Fibroblast of villous mesenchyme (primary cell): ENCODE measurements around the gene MMP25. TPM values are rescaled to one million over a fixed set of nuclear protein-coding genes. Genes with fewer than 3 reads are reported as not detected.
"Not testable (repeated sequence)": the region's sequence is repeated elsewhere in the genome, so short reads cannot be mapped to it uniquely, and the experiment has no call there.

Experiments used
- DNase-seq: peaks from one replicate; pipeline ENCODE4 v3.0.0-alpha.2; 2010; ENCODE audit warnings: low read depth
- H3K4me3 ChIP-seq: 2 replicates; pipeline ENCODE4 v1.5.1; 2011; ENCODE audit warnings: low read depth, mild to moderate bottlenecking, low read length
- CTCF ChIP-seq: IDR thresholded peaks from 2 replicates; pipeline ENCODE4 v1.5.1; 2012; ENCODE audit warnings: low read depth, mild to moderate bottlenecking, low read length; ENCODE audit not compliant: insufficient read depth
- total RNA-seq: library from RNA; depleted of rRNA; stranded (reverse); fragments of >200 nt; gene quantifications from 2 replicates; pipeline ENCODE4 v1.2.3, GENCODE V29; 2012

Gene MMP25
- total RNA-seq, 1 donor, result under 0.01 TPM

GRCh38 chr16:3076577-3076976 is 30.2 kb downstream of the MMP25 start:
- no peak for TF ChIP-seq CTCF
- DNase-seq, result no peak
- no peak overlapping the region for H3K4me3 ChIP-seq

- no peak for TF ChIP-seq CTCF
- no peak for DNase-seq
- H3K4me3 ChIP-seq, result no peak overlapping the region
Observed at GRCh38 chr16:3080024-3080423, 33.7 kb downstream of the MMP25 start.

- not testable (repeated sequence) for H3K4me3 ChIP-seq, DNase-seq
Observed at GRCh38 chr16:3081957-3082356, 35.6 kb downstream of the MMP25 start.

- DNase-seq, result not testable (repeated sequence)
Observed at GRCh38 chr16:3083408-3083807, 37.0 kb downstream of the MMP25 start.

GRCh38 chr16:3084491-3084890 is 38.1 kb downstream of the MMP25 start:
- no peak overlapping the region for H3K4me3 ChIP-seq
- no peak for DNase-seq
- TF ChIP-seq CTCF, result no peak

More at GRCh38 chr16:3083408-3083807, 37.0 kb downstream of the MMP25 start:
- not testable (repeated sequence) for H3K4me3 ChIP-seq

GRCh38 chr16:3084969-3085670 is 38.8 kb downstream of the MMP25 start:
- no peak overlapping the region for H3K4me3 ChIP-seq
- no peak for TF ChIP-seq CTCF
- no peak for DNase-seq

- H3K4me3 ChIP-seq, result no peak overlapping the region
- TF ChIP-seq CTCF, result no peak
- no peak for DNase-seq
Observed at GRCh38 chr16:3085868-3086595, 39.7 kb downstream of the MMP25 start.

GRCh38 chr16:3086596-3087242 is 40.4 kb downstream of the MMP25 start:
- H3K4me3 ChIP-seq, result no peak overlapping the region
- no peak for DNase-seq
- no peak for TF ChIP-seq CTCF
